ENCODE data around the gene AGMO.

Gene AGMO

DNA sequence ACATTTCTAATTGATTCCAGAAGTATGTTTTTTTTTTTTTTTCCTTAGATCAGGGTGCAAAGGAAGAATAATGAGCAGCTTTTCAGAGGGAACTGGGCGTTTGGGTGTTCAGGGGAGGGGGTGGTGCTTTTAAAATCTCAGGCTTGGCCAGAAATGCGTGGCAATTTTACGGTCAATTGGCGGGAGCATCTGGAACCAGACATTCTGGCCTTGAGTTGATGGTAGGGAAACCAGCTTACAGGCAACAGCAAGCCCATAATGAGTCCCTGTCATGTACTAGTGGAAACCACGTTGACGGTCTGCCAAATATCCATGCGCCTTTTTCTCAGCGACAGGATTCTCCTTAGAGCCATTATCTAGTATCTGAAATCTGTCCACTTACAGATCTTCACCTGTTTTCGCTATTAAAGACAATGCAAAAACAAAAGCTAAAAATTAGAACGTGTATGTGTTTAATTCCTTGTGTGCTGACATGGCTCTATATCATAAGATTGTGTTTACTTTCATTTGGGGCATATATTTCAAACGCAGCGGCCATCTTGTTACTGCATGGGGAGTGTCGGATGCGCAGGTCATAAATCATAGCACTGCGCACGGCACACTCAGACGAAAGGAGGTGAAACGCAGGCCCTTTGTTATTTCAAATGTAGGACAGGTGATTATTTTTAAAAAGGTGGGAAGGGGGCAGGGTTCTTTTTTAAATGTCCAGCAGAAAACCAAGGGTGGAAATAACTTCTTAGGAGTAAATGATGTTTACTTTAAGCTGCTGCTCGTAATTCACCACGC is 209.2 kb downstream of the AGMO start:
- H3K4me3 ChIP-seq (ENCODE audit: low read length): no peak overlapping the region
- no peak for DNase-seq (ENCODE audit: low read depth, low spot score)

DNA sequence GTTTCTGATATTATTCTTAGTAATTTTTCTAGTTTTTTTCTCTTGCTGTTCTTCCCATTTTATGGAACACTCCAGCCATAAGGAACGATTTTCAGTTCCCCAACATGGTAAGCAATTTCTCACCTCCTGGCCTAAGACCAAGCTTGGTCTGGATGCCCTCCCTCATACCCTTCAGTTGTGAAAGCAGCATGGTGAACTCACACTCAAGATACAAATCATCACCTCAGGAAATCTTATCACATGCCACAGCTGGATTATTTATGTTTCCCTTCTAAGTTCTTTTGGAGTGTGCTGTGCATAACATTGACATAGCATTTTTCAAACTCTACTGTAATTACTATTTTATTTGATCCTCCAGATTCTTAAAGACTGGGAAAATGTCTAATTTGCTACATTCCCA is 216.6 kb downstream of the AGMO start:
- no peak for DNase-seq (ENCODE audit: low read depth, low spot score)
- no peak overlapping the region for H3K4me3 ChIP-seq (ENCODE audit: low read length)

DNA sequence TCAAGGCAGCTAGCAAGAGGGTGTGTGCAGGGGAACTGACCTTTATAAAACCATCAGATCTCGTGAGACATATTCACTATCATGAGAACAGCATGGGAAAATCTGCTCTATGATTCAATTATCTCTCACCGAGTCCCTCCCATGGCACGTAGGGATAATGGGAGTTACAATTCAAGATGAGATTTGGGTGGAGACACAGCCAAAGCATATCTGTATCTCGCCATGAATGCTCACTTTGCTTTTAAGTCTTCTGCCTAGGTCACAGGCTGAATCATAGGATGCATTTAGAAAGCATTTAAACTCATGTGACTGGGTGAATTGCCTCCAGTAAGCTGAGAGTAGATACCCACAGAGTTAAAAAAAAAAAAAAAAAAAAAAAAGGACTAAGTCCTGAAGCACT is 220.0 kb downstream of the AGMO start:
- no peak for DNase-seq (ENCODE audit: low read depth, low spot score)
- H3K4me3 ChIP-seq (ENCODE audit: low read length): no peak overlapping the region

DNA sequence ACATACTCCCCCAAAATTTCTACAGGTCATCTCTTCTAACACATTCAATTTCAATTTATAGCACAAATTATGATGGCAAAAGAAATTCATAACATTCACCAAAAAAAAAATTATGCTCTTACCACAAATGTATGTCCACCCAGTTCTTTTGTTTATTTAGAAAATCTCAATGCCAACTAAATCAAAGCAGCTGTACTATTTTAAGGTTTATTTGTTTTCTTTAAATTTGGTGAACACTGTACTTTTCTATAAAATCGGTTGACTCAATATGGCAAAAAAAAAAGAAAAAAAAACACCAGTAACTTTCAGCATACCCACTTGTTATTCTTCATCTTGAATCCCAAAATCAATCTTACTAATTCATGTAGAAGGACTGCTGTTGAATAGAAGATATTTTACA is 225.7 kb downstream of the AGMO start:
- DNase-seq (ENCODE audit: low read depth, low spot score): no peak

DNA sequence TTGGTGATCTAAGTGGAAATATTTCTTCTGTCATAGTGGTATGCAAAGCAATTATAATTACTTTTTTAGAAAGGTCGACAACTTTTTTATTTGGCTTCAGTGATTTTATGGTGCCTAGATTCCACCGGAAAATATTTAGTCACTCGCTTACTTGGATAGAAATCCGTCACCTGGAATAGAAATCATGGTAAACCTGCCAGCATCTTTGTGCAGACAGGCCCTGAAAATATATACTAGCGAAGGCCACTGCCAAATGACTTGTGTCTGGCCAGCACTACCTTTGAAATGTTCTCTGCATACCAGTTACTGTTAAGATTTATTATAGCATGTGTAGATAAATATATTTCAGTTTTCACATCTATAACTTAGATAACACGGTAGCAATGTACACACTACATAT is 226.4 kb downstream of the AGMO start:
- DNase-seq (ENCODE audit: low read depth, low spot score): no peak
- H3K4me3 ChIP-seq (ENCODE audit: low read length): no peak overlapping the region

More for the DNA sequence above, 225.7 kb downstream of the AGMO start:
- H3K4me3 ChIP-seq (ENCODE audit: low read length): no peak overlapping the region

DNA sequence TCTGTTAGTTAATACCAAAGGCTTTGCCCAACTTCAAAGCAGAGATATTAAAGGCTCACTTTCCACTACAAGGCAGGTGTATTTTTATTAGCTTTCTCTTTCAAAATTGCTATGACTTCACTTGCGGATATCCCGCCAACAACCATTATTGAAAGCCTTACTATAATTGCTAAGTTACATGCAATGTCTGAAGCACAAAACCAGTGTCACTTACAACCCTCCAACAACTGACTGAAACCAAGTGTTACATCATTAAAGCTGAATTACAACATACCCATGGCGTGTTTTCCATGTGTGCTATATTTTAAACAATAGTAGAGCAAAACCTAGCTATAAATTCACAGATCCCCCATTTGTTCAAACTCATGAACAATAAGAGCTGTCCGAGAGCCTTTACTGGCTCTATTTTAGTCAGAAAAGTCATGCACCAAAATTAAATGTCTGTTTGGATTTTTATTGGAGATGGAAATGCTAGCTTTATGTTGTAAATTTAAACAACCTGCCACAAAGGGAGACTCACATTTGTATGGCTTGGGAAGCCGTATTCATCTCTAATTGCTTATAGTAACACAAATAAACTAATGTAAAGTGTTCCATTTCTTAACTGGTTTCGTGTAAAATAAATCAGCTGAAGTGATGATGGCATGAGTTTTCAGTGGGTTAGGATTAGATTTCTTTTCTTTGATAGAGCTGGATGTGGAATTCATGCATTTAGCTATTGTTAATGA is 227.1 kb downstream of the AGMO start:
- DNase-seq (ENCODE audit: low read depth, low spot score): no peak
- no peak overlapping the region for H3K4me3 ChIP-seq (ENCODE audit: low read length)

DNA sequence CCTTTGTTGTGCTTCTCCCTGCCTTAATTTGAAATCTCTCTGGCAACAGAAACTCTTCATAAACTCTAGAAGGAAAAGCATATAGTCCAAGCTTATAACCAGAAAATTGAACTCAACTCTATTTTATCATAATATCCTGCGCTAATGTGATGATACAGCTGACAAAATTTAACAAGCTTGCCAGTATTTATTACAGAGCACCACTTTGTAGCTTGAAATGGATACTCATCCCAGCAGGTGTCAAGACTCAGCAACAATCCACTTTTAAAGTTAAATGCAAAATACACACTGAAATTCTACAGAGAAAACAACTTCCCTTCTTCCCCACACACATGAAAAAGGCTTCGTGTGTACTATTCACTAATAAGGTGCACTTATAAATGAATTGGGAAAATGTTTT is 228.9 kb downstream of the AGMO start:
- no peak for DNase-seq (ENCODE audit: low read depth, low spot score)
- no peak overlapping the region for H3K4me3 ChIP-seq (ENCODE audit: low read length)

DNA sequence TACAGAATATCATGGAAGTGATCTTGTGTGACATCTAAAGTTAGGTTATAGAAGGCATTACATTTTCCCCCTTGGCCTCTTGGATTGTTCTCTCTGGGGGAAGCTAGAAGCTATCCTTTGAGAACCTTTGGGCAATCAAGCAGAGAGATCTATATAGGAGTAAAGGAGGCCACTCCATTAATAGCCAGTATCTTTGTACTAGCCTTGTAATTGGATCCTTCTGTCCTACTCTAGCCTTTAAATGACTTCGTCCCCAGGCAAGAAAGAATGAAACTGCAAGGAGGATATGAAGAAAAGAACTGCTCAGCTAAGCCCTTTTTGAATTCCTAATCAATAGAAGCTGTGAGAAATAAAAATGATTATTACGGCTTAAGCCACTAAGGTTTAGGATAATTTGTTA is 230.9 kb downstream of the AGMO start:
- DNase-seq (ENCODE audit: low read depth, low spot score): no peak
- H3K4me3 ChIP-seq (ENCODE audit: low read length): no peak overlapping the region

DNA sequence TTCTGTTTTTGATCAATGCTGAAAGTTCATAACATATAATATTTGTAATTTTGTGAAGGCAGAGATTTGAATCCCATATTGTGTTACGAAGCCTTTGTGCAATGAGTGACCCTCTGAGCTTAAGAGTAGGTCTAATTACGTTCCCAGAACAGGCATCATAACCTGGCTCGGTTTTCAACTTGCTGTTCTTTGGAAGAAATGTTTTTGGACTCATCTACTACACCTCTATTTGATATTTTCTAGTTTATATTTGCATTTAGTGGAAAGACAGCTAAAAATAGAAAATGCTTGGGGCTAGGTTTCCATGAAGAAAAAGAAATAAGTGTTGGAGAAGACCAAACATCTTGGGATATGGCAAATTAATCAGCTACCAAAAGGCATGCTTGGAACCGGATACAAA is 234.8 kb downstream of the AGMO start:
- no peak overlapping the region for H3K4me3 ChIP-seq (ENCODE audit: low read length)
- no peak for DNase-seq (ENCODE audit: low read depth, low spot score)

DNA sequence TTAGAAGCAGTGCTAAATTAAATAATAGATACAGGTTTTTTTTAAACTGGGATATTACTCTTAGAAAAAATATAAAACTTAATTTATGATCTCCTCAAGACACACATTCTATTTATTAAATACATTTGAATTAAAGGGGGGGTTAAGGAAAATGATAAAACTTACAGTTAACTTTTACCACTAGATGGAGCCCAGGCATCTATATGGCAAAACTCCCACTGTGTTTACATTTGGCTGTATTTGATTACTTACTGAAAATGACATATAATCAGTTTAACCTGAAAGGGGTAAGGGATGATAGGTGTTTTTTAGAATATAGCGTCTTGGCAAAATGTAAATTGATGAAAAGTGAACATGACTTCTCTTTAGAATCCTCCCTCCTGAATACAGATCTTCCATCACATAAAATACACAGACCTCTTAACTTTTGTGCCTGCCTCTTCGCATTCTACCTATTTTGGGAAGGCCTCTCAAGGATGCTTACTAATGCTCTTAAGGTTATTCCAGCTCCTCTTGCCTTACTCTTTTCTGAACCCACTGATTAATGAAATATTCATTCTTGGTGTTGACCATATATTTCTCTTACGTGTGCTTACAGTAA is 235.7 kb downstream of the AGMO start:
- H3K4me3 ChIP-seq (ENCODE audit: low read length): no peak overlapping the region
- DNase-seq (ENCODE audit: low read depth, low spot score): peak; percentile 27

DNA sequence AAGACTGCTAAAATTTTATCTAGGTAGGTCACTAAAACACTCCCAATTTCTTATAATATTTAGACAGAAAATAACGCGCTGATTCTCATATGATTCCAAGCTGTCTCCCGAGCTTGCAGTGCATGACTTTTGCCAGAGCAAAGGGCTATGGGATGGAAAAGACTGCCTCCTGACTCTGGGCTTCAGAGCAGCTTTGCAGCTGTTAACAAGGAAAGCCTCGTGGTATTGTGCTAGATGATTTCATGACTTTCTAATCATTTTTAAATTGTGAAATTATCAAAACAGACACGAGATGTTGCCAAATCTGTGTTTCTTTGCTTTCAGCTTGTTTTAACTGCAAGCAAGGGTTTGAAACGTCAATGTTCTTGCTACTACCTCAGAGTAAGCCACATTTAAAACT is 238.3 kb downstream of the AGMO start:
- H3K4me3 ChIP-seq (ENCODE audit: low read length): no peak overlapping the region
- no peak for DNase-seq (ENCODE audit: low read depth, low spot score)

DNA sequence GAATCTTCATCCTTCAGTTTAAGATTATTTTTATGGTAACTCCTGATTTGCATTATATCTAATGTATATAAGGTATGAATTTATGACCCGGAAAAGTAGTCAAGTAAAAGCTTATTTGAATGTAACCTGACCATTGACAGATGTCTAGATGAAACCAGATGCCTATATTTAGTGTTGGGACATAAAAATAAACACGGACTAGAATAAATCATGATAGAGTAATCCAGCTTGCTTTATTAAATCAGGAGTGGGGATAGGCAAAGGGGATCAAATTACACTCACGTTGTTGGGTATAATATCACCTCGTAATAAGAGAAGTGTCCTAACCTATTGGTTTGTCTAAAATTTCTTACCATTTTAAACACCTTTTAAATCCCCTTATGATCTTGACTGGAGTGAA is 244.6 kb downstream of the AGMO start:
- no peak for DNase-seq (ENCODE audit: low read depth, low spot score)
- H3K4me3 ChIP-seq (ENCODE audit: low read length): no peak overlapping the region

DNA sequence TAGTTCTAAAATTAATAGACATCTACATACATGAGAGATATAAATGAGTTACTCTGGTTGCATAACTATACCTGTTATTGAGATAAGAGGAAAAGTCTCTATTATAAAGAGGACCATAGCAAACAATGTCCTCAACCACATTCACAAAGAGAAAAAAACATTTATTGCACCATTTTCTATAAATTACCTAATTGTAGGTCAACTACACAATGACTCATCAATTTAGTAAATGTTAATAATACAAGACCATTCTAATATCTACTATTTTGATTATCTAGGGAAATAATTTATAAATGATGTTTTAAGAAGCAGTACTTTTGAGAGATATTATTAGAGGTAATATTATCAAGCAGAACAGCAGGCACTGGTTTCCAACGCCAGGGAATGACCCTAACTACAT is 246.1 kb downstream of the AGMO start:
- no peak overlapping the region for H3K4me3 ChIP-seq (ENCODE audit: low read length)
- DNase-seq (ENCODE audit: low read depth, low spot score): no peak

DNA sequence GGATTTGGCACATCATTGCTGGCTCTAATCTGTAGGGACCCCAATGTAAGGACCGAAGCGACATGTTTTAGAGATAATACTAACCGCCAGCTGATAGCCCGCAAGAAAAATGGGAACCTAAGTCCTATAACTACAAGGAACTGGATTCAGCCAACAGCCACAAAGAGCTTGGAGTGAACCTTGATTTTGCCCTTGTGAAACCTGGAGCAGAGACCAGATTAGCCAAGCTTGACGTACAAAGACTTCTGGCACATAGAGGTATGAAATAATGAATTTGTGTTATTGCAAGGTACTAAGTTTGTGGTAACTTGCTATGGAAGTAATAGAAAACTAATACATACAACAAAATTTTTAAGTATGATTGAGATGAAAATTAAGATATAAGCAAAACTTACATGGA is 246.9 kb downstream of the AGMO start:
- no peak for DNase-seq (ENCODE audit: low read depth, low spot score)
- H3K4me3 ChIP-seq (ENCODE audit: low read length): no peak overlapping the region

DNA sequence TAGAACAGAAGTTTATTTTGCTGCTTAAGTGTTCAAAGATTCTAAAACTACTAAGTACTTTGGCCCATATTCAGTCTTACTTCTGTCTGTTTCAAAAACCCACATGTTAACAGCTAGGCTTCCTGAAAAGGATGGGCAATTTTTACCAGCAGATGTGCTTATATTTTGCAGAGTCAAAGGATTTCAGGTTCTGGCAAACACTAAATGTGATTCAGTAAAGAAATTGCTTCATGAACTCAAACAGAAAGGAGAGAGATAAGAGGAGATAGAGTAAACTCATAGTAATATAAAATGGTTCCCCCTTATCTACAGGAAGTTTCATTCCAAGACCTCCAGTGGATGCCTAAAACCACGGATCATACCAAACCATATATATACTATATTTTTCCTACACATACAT is 248.5 kb downstream of the AGMO start:
- no peak for DNase-seq (ENCODE audit: low read depth, low spot score)
- H3K4me3 ChIP-seq (ENCODE audit: low read length): no peak overlapping the region

DNA sequence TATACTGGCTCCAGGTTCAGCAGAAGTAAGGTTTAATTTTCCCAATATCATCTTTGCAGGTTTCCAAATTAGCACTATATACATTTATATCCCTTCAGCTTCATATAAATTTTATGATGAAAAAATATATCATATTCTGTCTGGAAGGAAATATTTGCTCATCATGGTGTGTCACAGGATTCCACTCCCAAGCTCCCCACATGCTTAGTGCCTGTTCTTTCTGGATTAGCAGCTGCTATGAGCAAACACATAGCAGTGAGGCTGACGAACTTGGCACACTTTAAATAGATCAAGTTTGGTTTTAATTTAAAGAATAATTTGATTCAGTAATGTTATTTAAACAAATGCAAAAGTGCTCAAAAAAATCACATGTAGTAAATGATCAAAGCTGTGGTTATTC is 251.9 kb downstream of the AGMO start:
- no peak overlapping the region for H3K4me3 ChIP-seq (ENCODE audit: low read length)
- DNase-seq (ENCODE audit: low read depth, low spot score): no peak

DNA sequence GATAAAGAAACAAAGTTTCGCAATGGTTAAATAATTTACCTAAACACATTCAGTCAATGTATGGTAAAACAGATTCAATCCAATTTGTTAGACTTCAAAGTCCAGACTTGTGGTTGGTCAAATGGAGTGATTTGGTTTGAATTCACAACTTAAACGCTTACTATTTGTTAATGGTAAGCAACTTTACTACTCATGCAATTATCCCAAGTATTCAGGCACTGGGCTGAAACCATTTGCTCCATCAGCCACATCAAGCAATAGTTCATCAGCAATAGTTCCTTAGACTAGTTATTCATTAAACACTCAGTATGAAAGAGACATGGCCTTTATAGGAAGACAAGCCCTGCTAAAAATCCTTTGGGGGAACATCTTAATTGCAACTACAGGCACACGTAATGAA is 253.0 kb downstream of the AGMO start:
- no peak overlapping the region for H3K4me3 ChIP-seq (ENCODE audit: low read length)
- DNase-seq (ENCODE audit: low read depth, low spot score): no peak

DNA sequence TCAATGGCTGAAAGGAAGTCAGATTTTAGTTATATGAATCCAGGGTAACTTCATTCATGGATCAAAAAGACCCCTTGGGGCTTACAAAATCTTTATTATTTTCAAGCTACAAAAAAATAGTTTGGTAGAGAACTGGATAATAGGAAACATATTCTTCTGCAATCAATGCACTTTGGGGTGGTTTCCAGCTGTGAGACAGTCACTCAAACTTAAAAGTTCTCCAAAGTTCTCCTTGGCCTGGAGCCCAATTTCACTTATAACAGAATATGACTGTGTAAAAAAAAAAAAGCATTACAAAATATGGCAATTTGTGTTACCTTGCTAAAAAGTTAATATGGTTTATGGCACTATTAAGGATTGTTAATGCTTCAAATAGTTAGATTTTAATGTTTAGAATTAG is 255.5 kb downstream of the AGMO start:
- no peak for DNase-seq (ENCODE audit: low read depth, low spot score)

DNA sequence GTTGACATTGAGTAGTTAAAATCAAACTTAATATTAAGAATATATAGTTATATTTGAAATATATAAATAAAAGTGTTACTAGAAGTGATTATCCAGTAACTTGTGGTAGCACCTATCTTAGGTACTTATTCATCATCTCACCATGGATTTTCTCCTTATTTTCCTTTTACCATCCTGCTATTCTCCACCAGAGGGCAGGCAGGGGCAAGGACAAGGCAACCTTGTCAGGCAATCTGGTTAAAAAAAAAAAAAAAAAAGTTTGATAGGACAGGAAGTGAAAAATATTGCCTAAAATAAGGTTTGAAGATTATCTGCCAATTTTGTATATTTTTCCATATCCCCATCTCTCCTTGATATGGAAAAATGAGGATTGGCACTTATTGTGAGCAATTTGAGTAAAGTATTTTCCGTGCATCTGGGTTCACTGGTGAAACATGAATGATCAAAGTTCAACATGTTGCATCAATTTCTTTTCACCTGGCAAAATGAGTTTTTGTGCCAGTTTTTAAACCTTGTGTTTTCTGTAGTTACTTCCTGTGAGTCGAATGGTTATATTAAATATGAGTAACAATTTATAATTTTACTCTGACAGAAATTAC is 256.7 kb downstream of the AGMO start:
- H3K4me3 ChIP-seq (ENCODE audit: low read length): no peak overlapping the region
- peak; percentile 38 for DNase-seq (ENCODE audit: low read depth, low spot score)

More for the DNA sequence above, 255.5 kb downstream of the AGMO start:
- H3K4me3 ChIP-seq (ENCODE audit: low read length): no peak overlapping the region

DNA sequence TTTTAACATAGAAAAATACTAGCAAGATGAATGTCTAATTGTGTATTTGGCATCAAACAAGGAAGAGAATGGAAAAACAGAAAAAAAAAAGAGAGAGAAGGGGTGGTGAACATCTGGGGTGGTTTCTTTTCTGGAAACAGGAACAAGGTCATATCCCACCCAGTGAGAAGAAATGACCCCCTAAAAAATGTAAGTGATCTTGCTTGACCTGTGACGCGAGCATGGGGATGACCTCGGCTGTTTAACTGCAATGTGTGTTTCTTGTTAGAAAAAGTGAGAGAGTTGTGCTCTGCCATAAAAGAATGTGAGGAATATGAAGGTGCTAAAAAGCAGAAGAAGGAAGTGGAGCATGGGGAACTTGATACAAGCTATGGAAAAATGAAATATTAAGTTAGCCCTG is 258.5 kb downstream of the AGMO start:
- H3K4me3 ChIP-seq (ENCODE audit: low read length): no peak overlapping the region
- no peak for DNase-seq (ENCODE audit: low read depth, low spot score)
